HG02588 (cell line): ENCODE measurements around the gene RBM10.

ENCODE experiments used
- ATAC-seq: cut with Tn5 transposase; IDR thresholded peaks from one replicate; pipeline ENCODE4 v1.9.1; 2021; ENCODE audit warnings: mild to moderate bottlenecking, moderate library complexity; ENCODE audit not compliant: unreplicated experiment

The RBM10 gene

GRCh38 chrX:47174846-47175587 is 30.0 kb downstream of the RBM10 start:
- no peak for ATAC-seq

GRCh38 chrX:47175588-47175980 is 30.6 kb downstream of the RBM10 start:
- ATAC-seq, result no peak

GRCh38 chrX:47176101-47176740 is 31.2 kb downstream of the RBM10 start:
- no peak for ATAC-seq

DNA sequence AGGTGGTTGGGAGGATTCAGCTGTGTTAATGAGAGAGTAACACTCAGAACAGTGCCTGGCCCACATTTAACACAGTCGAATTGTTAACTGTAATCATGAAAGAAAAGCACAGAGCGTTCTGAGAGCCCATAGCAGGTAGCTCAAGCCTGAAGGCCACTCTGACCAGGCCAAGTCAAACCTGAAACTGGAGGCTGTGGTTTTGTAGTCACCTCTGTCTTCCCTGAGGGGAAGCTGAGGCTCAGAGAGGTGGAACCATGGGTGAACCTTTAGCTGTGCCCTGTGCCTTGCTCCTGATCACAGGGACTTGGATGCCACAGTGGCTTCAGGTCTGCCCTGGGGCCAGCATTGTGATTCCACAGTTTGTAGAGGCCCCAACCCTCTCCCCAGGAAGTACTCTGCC is 32.1 kb downstream of the RBM10 start:
- no peak for ATAC-seq

- ATAC-seq, result no peak
Observed at GRCh38 chrX:47178337-47178736, 33.3 kb downstream of the RBM10 start.

- no peak for ATAC-seq
Observed at GRCh38 chrX:47179221-47179927, 34.4 kb downstream of the RBM10 start.

- no peak for ATAC-seq
Observed at GRCh38 chrX:47179928-47180255, 34.9 kb downstream of the RBM10 start.

GRCh38 chrX:47180346-47180745 is 35.3 kb downstream of the RBM10 start:
- no peak for ATAC-seq

- ATAC-seq, result no peak
Observed at GRCh38 chrX:47181301-47181700, 36.3 kb downstream of the RBM10 start.

- ATAC-seq, result no peak
Observed at GRCh38 chrX:47182106-47182700, 37.2 kb downstream of the RBM10 start.

- no peak for ATAC-seq
Observed at GRCh38 chrX:47184486-47184885, 39.5 kb downstream of the RBM10 start.

DNA sequence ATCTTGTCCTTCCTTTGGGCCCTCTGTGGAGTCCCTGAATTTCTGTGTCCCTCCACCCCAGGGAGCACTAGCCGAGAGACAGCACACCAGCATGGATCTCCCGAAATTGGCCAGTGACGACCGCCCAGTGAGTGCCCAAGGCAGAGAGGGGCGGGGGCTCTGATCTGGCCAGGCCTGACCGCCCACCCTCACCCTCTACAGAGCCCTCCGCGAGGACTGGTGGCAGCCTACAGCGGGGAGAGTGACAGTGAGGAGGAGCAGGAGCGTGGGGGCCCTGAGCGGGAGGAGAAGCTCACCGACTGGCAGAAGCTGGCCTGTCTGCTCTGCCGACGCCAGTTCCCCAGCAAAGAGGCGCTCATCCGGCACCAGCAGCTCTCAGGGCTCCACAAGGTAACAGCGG is 40.2 kb downstream of the RBM10 start:
- ATAC-seq, result no peak

- no peak for ATAC-seq
Observed at GRCh38 chrX:47186096-47186740, 41.2 kb downstream of the RBM10 start.

GRCh38 chrX:47187106-47187677 is 42.2 kb downstream of the RBM10 start:
- no peak for ATAC-seq

DNA sequence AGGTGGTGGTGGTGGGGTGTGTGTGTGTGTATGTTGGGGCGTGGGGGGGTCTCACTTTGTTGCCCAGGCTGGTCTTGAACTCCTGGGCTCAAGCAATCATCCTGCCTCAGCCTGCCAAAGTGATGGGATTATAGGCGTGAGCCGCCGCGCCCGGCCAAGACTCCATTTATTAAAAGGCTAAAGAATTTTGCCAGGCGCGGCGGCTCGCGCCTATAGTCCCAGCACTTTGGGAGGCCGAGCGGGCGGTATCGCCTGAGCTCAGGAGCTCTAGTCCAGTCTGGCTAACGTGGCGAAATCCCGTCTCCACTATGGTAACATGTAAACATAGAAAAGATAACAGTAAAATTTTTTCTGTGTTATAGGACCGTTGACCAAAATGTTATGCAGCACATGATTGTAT is 44.9 kb downstream of the RBM10 start:
- no peak for ATAC-seq

DNA sequence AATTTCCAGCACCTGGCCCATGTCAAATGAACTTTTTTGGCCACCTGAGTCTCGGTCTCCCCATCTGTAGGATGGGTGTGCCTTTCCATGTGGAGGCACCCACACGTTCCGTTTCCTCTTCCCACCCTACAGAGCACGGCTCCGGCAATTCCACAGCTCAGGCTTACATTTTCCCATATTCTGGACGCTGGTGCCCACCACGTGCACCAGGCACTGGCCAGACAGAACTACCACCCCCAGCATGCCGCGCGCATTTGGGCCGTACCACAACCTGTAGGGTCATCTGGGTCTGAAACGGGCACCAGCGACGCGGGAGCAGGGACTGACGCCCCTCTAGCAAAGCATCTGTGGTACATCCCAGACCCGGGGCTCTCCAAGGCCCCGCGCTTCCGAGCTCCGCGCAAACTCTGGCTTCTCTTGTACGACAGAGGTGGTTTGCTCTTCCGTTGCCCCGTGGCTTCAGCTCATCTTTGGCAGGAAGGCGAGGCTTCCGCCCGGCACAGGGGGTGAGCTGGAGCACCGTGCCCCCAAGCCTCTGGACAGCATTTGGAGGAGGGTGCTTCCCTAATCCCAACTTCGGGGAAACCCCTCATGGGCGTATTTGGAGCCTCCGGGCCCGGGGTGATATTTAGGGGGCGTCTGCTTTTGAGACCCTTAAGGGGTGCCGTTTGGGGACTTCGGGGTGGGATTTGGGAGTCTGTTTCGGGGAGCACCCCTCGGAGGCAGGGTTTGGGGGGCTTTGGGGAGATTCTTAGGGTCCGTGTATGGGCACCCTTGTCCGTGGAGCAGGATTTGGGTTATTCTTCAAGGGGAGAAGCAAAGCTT is 45.6 kb downstream of the RBM10 start:
- peak; percentile 68 for ATAC-seq

GRCh38 chrX:47191331-47191730 is 46.3 kb downstream of the RBM10 start:
- no peak for ATAC-seq

- ATAC-seq, result no peak
Observed at GRCh38 chrX:47191806-47192401, 46.9 kb downstream of the RBM10 start.

DNA sequence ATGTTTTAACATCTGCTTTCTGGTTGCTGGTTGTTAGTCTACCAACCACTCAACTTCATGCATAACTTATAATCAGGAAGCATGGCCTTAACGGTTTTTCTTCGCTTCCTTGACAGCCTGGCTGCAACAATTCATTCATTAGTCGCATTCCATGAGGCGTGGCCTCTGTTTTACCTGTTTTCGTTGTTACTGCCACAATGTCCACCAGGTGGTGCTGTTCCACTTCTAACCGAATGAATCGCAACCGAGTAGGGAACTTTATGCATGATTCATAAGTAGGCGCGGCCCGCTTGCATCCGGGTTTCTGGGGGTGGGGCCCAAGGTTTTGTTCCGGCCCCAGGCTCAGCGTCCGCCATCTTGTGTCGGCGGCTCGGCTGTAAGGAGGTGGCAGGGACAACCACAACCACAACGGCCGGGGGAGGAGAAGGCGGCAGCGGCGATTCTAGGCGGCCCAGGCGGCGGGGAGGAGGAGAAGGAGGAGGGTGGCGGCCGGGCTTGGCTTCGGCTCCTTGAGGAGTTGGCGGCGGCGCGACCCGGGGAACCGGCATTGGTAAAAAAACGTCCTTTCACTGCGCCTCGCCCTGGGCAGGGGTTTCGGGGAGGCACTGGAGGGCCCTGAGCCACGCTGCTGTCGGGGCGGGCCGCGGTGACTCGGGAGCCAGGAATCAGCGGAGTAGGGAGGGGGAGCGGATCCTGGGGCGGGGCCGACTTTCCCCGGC is 48.6 kb downstream of the RBM10 start, which contains the start of gene UBA1:
Gene UBA1, plus strand, starts transcription at position 355 of the 719 bp plus-strand sequence. CDS start 4,974 bp downstream, outside the sequence.
- ATAC-seq, result peak; percentile 60
